Stimulated activated CD4-positive, alpha-beta T cell treated with anti-CD3 and anti-CD28 coated beads, Interleukin-1b, Interleukin-23, amount 100 ng/mL, for 1 hour (primary cell): ENCODE measurements around the gene CAMTA2.

Source experiments
- DNase-seq, 2 donors: peaks; one replicate each; pipeline ENCODE4 v3.0.0-alpha.2; 2020; ENCODE audit warnings: low read depth in 2 of 2

The CAMTA2 gene

DNA sequence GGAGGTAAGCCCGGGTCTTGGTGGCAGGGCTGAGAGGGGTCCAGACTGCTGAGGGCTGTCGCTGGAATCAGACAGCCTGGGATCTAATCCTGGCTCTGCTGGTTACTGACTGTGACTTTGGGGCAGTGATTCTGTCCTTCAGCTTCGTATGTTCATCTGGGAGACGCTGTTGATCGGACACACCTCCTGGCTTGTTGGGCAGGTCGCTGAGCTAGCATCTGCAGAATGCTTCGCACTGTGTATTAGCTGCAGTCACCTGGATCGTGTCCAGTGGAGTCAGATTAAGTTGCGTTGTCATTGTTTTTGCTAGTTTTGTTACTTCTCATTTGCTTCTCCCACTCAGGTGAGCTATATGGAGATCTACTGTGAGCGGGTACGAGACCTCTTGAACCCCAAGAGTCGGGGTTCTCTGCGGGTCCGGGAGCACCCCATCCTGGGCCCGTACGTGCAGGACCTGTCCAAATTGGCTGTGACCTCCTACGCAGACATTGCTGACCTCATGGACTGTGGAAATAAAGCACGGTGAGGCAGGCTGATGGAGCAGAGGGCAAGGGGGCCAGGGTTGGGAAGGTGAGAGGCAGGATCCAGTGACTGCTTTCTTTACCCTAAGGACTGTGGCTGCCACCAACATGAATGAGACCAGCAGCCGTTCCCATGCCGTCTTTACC is 14.8 kb upstream of the CAMTA2 start:
- no peak for DNase-seq

DNA sequence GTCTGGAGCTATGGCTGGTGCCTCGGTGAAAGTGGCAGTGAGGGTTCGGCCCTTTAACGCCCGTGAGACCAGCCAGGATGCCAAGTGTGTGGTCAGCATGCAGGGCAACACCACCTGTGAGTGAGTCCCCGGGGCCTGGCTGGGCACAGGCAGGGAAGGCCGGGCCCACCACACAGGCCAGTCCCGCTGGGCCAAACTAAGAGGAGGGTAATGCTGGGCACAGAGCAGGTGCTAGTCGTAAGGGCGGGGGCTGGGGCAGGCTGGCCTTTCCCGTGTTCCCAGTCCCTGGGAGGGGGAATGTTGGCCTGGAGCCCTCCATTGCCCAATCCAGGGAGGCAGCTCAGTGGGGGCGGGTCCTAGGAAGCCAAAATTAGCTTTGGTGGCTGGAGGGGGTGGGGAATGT is 12.8 kb upstream of the CAMTA2 start:
- no peak for DNase-seq

DNA sequence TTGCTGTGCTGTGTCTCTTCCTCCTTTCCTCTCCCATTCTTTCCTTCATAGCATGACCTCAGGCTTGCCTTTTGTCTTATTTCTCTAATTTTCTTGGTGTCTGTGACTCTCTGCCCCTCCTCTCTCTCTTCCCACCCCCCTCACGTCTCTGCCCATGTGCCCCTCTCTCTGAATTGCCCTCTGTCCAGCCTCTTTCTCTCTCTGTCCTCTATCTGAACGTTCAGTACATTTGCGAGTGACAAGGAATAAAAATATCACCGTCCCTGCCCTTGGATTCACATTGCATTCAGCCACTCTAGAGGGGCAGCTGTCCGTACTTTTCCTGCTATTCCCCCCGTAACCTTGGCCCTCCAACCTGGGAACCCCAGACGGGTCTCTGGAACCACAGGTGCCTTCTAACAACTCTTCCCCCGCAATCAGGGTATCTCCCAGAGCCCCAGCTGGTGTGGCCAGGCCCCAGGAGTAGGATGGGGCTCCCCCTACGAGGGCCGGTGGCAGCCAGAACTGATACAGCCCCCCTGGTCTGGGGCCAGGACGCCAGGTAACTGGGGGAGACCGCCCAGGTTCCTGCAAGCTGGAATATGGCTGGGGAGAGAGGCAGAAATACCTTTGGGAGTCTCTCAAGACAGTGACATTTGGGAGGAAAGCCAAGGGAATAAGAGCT is 12.1 kb upstream of the CAMTA2 start:
- DNase-seq: no peak

DNA sequence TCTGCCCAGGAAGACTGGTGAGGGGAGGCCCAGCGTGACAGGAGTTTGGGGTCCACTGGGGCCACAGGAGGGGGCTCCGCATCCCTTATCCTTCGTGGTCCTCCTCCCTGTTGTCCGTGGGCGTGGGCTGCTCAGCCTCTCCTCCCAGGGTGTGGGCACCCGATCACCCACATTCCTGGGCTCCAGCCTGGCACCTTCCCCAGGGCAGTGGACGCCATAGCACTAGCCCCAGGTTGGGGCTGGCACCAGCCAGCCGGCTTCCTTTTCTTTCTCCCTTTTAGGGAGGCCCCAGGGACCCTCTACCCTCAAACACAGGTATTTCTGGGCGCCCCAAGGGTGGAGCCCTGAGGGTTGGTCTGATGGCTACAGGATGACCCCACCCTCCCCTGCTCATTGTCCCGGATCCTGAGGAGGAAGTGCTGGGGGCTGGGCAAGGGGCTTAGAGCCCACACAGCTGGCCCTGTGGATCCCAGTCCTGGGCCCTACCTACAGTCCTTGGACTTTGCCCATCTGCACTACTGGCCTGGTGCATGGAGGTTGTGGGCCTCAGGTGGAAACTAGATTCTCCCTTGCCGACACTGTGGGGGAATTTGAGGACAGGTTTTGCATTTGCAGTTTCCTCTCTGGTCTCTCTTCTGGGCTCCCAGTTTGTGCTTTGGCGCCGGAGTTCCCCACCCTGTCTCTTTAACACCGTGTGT is 11.4 kb upstream of the CAMTA2 start:
- DNase-seq: no peak

DNA sequence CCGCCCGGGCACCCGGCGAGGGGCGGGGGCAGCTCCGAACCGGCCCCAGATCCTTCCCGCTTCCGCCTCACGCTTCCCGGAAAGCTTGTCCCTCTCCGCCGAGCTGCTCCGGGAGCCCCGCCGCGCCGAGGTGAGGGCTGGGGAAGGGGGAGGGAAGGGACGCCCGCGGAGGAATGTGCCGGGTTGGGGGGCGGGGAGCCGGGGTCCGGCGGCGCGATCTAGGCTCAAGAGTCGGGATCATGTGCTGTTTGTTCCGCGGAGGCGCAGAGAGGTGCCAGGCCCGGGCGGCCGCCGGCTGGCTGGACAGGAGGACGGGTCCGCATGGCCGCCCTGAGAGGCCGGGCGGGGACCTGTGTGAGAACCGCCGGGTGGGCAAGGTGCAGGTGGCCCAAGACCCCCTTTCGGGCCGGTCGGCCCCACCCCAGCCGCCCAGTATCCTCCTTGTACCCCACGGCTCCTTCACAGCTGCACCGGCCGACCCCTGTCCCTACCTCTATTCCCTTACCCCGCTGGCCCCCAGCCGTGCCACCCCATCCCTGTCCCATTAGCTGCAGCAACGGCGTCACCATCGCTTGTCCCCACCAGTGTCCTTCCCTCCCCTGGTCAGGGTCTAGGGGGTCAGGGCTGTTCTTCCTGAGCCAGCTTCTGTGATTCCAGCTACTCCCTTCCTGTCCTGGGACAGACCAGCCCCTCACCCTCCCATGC is 10.7 kb upstream of the CAMTA2 start:
- DNase-seq: no peak

DNA sequence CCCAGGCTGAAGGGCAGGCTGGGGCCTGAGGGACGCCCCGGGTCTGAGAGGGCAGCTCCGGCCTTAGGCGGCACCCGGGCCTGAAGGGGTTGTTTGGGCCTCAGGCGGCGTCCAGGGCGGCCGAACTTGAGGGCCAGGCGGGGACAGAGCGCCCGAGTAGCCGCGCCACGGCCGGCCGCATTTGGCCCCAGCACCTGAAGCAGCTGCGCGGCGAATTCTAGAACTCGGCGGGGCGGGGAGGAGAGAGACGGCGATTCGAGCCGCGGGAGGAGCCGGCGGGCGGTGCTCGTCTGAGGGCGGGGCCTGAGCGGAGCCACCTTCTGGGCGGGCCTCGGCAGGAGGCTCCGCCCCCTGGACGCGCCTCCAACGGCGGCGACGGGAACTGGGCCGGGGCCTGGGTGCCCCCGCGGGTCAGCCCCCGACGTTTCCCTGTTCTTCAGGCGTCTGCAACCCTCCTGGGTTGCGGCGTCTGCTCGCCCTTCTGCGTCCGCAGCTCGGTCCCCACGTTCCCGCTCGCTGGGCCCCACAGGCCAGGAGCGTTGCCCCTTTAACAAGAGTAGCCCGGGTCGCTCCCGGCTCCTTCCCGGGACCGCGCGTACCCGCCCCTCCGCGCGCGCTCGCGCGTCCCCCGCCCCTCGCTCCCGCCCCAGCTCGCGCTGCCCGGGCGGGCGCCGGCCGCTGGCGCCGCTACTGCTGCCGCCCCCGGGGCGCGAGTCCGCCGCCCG is 10.0 kb upstream of the CAMTA2 start, which contains the start of the genes INCA1 and KIF1C:
Gene INCA1, minus strand, starts transcription at position 221 of the 725 bp plus-strand sequence. CDS start 3,085 bp downstream, outside the sequence.
Gene KIF1C, plus strand, starts transcription at position 649 of the 725 bp plus-strand sequence. CDS start 2,297 bp downstream, outside the sequence.
- DNase-seq: peak; percentile 78

DNA sequence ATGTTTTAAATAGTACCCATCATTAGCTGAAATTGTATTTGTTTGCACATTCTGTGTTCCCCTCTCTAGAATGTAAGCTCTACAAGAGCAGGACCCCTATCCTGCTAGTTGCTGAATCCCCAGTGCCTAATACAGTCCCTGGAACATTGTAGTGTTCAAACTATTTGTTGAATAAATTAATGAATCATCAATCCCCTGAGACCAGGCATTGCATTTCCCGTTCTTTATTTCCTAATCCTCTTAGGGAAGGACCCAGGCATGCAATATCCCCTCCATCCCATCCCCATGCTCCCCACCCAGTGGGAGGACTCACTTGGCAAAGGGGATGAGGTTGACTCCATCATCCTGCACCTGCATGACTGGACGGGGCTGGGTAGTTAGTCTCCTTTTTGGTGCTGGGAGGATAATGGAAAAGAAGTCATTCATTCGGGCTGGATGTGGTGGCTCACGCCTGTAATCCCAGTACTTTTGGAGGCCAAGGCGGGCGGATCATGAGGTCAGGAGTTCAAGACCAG is 6.7 kb upstream of the CAMTA2 start:
- no peak for DNase-seq

DNA sequence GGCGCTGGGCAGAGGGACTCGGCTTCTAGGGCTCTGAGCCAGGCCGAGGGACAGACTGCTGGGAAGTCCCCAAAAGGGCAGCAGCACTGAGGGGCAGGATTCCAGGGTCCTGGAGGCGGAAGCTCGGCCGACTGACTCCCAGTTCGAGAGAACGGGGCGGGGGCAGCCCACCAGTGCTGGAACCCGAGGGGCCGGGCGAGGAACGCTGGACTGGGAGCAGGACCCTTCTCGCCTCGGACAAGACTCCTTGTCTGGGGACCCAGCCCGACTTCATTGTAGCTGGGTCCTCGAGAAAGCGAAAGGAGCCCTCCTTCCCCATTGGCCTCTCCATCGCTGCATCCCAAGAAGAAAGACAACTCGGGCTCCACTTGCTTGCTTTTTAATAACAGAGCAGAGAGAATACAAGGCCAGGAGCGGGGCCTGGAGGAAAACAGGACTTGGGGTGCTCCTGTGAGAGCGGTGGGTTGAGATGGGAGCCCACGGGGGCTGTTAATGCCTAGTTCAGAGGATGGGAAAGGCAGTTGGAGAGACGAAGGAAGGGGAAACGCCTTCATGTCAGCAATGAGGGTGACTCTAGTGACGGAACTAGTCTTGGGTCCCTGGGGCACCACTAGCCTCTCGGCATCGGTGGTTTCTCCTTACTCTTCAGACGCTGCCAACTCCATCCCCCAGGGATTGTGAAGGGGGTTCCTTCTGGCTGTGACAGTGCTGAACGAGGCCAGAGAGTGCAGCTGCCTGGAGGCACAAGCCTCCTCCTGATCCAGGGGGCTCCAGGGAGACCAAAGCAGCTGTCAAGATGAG is 492 bp upstream of the CAMTA2 start:
- no peak for DNase-seq

DNA sequence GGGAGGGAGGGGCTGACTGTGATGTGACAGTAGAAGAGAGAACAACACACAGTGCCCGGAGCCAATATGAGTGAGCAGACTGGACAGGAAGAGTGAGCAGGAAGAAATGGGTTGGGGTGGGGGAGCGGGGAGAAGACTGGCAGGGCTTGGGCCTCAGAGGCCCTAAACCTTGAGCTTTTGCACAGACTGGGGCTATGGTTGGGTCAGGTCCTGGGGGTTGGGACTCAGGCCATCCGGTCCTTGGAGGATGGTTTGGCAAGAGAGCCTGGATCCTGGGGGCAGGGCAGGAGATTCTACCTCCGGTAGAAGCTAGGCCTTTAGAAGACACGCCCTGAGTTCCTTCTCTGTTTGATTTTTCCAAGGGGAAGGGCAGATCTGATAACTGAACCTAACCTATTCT is 1.1 kb downstream of the CAMTA2 start:
- DNase-seq: no peak

DNA sequence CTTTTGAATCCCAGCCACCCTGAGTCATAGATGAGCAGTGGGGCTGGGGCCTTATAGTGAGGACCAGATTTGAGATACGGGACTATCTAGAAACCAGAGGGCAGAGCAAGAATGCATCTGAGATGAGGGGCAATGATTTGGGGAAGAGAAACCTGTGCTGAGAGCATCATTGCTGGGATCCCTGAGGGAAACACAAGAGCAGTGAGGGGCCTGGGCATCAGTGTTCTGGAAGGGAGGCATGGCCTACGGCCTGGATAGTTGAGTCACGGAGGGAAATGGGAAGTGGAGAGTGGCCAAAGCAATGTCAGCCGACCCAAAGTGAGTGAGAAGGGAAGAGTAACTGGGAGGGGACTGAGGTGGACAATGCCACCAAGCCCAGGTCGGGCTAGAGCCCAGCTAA is 5.2 kb downstream of the CAMTA2 start:
- no peak for DNase-seq

DNA sequence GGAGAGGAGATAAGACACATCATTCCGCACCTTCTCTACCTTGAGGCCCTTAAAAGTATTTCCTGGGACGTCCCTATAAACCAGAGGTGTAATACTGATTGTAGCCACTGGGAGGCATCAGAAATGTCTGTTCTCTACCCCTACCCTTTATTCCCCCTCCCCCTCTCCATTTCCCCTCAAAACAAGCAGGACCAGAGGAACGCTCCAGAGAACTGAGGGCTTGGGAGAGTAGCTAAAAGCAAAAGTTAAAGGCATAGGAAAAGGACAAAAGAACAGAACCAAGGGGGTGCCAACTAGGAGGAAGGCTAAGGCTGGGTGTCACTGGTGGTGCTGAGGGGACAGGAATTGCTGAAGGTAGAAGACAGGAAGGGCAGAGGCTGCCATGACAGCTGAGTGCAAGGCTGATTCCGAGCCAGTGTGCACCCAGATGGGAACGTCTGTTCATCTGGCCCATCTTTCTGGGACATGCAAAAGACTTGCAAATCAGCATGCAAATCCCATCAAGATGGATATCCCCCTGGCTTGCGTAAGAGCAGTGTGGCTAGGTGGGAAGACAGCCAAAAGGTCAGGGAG is 6.7 kb downstream of the CAMTA2 start:
- no peak for DNase-seq

DNA sequence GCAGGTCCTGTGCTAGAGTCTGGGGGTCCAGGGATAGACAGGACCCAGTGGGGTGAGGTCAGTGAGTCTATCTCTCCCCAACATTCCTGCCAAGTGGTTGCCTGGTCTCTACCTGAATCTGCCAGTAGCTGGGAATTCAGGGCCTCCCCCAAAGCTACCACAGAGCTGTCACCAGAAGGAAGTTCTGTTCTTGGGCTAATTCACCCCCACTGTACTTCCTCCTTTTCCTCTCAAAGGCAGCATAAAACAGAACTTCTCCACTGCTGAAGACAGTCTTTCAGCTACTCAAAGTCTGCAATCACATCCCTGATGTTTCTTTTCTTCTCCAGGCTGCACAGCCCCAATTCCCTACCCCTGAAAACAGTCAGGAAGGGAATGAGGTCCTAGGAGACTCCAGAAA is 8.7 kb downstream of the CAMTA2 start:
- DNase-seq: no peak

DNA sequence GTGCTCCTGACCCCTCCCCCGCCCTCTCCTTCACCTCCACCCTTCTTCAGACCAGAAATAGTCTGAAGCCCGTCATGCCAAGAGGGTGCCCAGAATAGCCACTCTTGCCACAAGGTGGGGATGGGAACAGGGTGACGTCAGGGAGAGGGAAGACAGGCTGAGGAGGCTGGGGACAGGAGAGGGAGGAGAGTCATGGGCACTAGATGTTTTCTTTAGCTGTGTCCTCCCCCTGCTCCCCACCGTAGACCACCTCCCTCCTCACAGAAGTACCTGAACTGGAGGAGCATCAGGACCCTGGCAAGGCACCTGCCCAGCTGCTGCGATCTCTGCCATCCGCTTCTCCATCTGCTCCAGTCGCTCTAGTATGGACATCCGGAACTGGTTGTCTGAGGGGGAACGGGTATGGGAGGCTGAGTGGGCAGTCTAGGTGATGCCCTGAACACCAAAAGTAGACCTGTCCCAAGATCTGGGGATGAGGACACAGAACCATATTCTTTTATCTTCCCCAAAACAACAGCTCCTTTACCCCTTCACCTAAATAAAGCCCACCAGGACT is 13.3 kb downstream of the CAMTA2 start:
- no peak for DNase-seq

DNA sequence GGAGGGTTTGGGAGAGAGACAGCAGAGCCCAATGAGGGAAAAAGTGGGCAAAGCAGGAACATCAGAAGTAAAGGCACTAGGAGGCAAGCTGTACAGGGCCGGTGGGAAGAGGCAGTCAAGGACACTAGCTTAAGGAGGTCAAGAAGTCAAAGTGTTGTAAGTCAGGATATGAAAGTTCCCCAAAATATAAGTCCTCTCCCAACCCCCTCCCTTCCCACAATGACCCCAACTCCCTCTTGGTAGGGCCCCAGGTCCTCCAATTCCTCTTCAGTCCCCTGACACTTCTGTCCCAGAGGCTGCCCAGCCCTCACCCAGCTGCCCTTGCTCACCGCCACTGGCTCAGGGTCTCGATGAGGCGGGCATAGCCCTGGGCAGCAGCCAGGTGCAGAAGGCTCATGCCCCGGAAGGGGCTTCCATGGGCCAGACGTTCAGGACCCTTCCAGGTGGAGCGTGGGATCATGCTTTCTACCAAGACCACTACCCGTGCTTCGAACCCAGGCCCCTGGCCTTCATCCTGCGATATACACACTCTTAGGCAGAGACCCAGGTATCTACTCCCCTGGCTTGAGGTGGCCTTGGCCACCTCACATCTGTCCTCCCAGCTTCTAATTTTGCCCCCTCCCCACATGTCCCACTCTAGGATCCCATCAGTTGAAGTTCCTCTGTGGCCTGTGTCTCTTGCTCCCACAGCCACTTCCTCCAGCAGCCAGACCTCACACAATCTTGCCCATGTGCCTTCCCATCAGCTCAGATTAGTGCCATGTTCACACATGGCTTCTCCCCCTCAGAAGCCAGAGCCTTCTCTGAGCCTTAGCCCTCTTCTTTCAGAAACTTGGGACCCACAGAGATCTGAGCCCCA is 14.0 kb downstream of the CAMTA2 start:
- DNase-seq: no peak

DNA sequence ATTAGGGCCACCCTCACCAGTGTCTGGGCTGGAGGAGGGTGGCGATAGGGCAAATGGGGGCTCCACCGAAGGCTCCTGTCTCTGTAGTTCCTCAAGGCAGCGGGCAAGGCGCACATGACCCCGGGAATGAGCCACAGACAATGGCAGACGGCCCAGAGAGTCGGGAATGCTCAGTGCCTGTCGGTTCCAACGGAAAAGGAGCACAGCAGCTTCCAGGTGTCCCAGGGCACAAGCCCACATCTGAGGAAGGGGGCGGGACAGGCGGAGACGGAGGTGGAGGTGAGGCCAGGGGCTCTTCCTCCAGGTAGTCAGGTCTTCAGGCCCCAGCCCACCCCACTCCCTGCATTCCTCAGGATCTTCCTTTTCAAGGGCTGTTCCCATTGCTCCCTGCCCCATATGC is 14.7 kb downstream of the CAMTA2 start:
- DNase-seq: no peak

DNA sequence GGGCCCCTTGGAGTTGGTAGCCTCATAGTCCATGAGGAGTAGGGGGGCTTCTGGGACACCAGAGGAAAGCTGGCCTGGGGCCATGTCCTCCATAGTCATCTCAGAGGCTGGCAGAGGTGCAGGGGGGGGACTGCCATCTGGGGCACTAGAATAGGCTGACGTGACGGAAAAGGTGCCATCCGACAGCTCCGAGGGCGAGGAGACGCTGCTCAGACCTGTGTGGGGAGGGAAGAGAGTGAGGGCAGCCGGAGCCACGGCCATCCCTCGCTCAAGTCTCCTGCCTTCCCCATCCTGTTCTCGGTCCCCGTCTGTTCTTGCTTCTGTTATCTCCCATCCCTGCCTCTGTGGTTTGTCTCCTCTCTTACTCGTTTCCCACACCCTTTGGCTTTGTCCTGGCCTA is 15.2 kb downstream of the CAMTA2 start:
- no peak for DNase-seq

DNA sequence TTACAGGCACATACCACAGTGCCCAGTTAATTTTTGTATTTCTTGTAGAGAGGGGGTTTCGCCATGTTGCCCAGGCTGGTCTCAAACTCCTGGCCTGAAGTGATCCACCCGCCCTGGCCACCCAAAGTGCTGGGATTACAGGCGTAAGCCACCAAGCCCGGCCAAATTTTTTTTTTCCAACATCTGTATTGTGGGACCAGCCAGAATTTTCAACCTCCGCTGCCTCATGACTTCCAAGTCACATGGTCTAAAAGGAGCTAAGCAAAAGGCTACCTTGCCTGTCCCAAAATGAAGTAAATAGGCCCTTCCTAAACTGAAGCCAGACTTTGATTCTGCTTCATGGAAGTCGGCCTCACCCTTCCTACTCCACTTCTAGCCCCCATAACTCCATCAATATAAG is 15.6 kb downstream of the CAMTA2 start:
- no peak for DNase-seq

DNA sequence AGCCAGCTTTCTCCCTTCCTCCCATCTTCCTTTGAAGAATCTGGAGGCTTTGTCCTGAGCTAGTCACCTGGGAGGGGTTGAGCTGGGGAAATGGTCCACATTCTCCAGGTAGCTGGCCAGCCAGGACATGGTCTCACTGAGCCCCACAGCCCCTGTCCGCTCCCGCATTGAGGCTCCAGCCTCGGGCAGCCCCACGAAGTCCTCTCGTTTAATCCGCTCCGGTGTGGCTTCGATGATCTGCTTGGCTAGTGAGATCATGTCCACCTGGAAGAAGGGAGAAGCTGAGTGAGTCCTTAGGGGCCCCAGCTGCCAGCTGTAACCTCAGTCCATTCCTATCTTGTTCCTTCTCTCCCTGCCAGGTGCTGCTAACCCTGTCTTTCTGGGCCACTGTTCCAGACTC is 17.2 kb downstream of the CAMTA2 start:
- no peak for DNase-seq
